HG03196 (cell line): ENCODE results near the gene GGNBP2.

Experiments used
- ATAC-seq: cut with Tn5 transposase; IDR thresholded peaks from one replicate; pipeline ENCODE4 v1.9.1; 2021; ENCODE audit not compliant: unreplicated experiment

The GGNBP2 gene

DNA sequence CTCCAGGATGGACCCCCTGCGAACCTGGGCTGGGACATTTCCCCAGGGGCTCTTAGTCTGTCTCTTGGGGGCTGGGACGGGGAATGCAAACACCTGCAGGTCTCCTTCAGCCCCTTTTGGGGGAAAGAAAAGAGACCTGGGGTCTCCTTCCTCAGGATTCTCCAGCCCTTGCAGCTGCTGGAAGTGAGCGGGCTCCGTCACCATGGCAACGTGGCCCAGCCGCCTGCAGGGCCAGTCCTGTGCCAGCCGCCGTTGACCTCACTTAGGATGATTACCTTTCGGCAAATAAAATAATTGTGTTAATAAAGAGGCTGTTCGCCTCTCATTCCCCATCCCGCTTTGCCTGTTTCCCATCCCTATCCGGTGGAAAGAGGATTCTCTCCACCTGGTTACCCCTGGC is 82.4 kb downstream of the GGNBP2 start:
- no peak for ATAC-seq

DNA sequence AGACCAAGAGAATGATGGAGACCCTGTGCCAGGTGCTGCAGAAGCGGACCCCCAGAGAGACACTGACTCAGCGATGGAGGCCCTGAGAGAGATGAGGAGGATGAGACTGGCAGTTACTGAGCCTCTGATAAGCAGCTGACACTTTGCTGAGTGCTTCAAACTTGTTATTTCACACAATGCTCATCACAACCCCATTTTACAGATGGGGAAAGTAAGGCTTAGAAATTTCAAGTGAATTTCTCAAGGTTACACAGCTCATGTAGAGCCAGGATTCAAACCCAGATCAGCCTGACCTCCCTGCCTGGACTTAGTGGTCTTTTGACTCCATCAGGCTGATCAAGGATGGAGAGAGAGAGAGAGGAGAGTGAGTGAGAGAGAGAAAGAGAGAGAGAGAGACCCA is 83.9 kb downstream of the GGNBP2 start:
- ATAC-seq, result no peak

DNA sequence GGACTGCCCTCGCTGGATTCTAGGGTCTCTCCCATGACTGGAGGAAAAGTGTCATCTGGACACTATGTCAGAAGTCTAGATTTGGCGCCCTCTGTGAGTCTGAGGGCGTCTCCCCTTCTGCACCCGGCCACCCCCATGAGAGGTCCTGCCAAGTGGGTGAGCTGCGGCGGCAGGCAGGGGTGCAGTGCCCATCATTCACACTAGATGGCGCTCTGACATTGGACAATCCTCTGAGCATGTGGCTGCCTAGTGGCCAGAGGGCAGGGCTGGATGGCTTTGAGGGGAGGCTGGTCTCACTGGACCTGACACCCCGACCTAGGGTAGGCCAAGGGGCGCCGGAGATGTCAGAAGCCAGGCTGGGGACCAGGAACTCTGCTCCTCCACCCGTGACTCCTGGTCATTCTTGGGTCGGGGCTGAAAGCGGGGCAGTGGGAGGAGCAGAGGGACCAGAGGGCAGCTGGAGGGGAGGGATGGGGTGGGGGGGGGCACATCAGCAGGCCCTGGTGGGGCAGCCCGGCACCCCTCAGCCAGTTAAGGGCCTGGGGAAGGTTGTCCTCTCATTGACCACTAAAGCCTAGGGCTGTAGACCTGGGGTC is 84.6 kb downstream of the GGNBP2 start:
- ATAC-seq, result no peak

DNA sequence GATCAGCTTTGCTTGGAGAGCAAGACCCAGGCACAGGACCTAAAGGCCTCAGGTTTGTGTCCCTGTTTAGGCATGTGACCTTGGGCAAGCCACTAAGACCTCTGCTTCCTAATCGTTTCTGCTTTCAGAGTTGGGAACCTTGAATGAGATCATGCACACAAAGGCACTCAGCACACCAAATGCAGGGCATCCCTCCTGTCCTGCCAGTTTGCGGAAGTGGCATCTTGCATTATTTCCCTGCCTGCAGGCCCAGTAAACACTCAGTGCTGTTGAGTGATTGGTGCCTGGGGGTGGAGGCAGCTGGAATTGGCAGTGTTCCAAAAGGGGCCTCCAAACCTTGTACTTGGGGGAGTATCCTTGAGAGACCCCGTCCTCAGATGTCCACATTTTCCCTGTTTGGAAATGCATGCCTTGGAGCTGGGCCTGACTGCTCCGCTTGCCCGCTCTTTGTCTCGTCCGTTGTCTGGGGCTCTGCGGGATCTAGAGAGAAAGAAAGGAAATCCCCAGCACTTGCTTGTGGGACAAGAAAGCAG is 85.3 kb downstream of the GGNBP2 start:
- no peak for ATAC-seq

DNA sequence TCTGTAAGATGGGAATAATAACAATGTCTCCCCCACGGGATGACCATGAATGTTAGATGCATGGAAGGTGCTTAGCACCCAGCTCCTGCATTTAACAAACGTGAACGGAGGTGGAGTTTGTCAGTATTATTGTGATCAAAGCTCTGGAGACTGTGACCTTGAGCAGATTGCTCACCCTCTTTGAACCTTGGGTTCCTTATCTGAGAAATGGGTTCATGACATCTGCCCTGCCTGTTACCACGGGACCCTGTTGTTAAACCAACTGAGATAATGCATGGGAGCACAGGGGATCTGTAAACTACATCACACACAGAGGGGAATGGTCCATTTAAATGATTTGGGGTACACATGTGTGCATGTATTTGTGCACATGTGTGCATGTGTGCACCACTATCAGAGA is 86.3 kb downstream of the GGNBP2 start:
- ATAC-seq, result no peak

DNA sequence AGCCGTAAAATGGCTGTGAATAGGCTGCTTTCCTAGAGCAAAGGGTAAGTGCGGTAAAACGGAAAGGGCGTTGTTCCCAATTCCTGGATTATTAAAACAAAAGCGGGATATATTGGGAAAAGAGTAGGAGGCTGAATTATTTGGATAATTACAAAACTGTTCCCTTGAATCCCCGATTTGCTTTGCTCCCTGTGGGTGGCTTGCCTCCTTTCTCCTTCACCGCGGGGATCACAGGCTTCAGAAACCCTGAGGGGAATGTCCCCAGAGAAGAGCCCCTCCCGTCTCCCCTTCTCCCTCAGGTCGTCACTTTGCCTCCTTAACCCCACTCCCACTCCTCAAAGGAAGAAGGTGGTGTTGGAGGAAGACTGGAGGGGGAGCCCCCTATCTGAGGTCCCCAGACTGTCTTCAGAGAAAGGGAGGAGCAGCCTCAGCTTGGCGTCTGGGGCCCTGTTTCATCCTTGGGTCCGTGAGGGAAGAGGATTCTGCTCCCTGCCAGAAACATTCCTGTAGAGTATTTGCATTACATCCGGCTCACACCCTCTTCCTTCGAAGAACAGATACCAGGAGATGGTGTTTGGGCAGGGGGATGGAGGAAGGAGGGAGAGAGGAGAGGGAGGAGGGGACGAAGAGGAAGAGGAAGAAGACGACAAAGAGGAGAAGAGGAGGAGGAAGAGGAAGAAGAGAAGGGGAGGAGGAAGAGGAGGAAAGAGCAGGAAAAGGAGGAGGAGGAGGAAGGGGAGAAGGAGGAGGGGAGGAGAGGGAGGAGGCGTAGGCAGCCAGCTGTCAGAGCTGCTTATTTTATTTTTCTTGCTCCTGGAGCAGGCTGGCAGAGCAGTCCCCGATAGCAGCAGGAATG is 88.4 kb downstream of the GGNBP2 start:
- ATAC-seq, result no peak
